HCT116 (cell line): ENCODE data around the gene PLD5. TPM values are rescaled to one million over a fixed set of nuclear protein-coding genes. Genes with fewer than 3 reads are reported as not detected.

ENCODE experiments used
- ATAC-seq: fragments of 200-7000 bp; cut with Tn5 transposase; 2 replicates; pipeline ENCODE4 v1.9.1; 2020; ENCODE audit warnings: mild to moderate bottlenecking, moderate library complexity
- BruUV-seq: library from RNA; stranded (reverse); fragments of 400-500 nt; replicated peaks from 2 replicates; lab custom pipeline; 2021; lab: Mats Ljungman, UMichigan
- CTCF ChIA-PET: fragments of 300-600 bp; sonication (Branson Sonifier 250); formaldehyde crosslinking; loops from one replicate; lab custom pipeline; 2021; ENCODE audit warnings: antibody characterized with exemption; lab: Charles Lee
- POLR2A ChIA-PET: fragments of 300-600, 350-600 bp; sonication (Branson Sonifier 250); formaldehyde crosslinking; loops from one replicate; lab custom pipeline; 2021; ENCODE audit warnings: antibody characterized with exemption; lab: Charles Lee
- RAD21 ChIA-PET, 2 experiments: fragments of 300-600 bp; sonication (Branson Sonifier 250); formaldehyde crosslinking; loops; one replicate each; lab custom pipeline; 2023; ENCODE audit warnings: low total read pairs in 2 of 2; ENCODE audit not compliant: uncharacterized antibody in 2 of 2, unreplicated experiment in 2 of 2, low non-redundant PET in 1 of 2; lab: Charles Lee
- DNase-seq: peaks from one replicate; pipeline ENCODE4 v3.0.0-alpha.2; 2010; ENCODE audit warnings: low read depth, low spot score
- H2AFZ ChIP-seq: fragments of 200-600 bp; shearing (Covaris generic), sonication (generic); 2 replicates; pipeline ENCODE4 v1.6.1; 2017; ENCODE audit warnings: low read depth, mixed run types, mixed read lengths, antibody characterized with exemption, low read length; ENCODE audit not compliant: poor library complexity, severe bottlenecking
- H3K27ac ChIP-seq: 2 replicates; pipeline ENCODE4 v1.5.1; 2012; ENCODE audit warnings: low read depth, low read length
- H3K27me3 ChIP-seq: fragments of 200-600 bp; sonication (generic); 2 replicates; pipeline ENCODE4 v1.6.1; 2016; ENCODE audit warnings: mixed run types, low read length, mixed read lengths; ENCODE audit not compliant: insufficient read depth
- H3K36me3 ChIP-seq, 2 experiments: fragments of 200-500 bp in 1 of 2; fragments of 200-600 bp in 1 of 2; sonication (Bioruptor generic) in 1 of 2; sonication (generic) in 1 of 2; 2 replicates each; pipeline versions ENCODE4 v1.5.1 to v1.6.1; 2014 to 2016; ENCODE audit warnings: low read length in 2 of 2, inconsistent platforms in 1 of 2, mixed read lengths in 1 of 2, mixed run types in 1 of 2; ENCODE audit not compliant: insufficient read depth in 2 of 2, control insufficient read depth in 1 of 2
- H3K4me1 ChIP-seq, 2 experiments: fragments of 200-600 bp in 1 of 2; sonication (generic) in 1 of 2; 2 replicates each; pipeline versions ENCODE4 v1.5.1 to v1.6.1; 2012 to 2017; ENCODE audit warnings: low read length in 2 of 2, inconsistent platforms in 1 of 2, mild to moderate bottlenecking in 1 of 2, mixed read lengths in 1 of 2, mixed run types in 1 of 2, moderate library complexity in 1 of 2; ENCODE audit not compliant: insufficient read depth in 2 of 2, control insufficient read depth in 1 of 2
- H3K4me2 ChIP-seq: fragments of 200-600 bp; sonication (generic); 2 replicates; pipeline ENCODE4 v1.6.1; 2017; ENCODE audit warnings: mixed run types, low read length, mixed read lengths
- H3K4me3 ChIP-seq, 2 experiments: fragments of 200-600 bp in 1 of 2; sonication (generic) in 1 of 2; replicated peaks in 1 of 2; 2 replicates each; pipeline ENCODE4 v1.5.1; 2011 to 2016; ENCODE audit warnings: low read length in 2 of 2, control low read depth in 1 of 2, low read depth in 1 of 2, mild to moderate bottlenecking in 1 of 2, mixed read lengths in 1 of 2, mixed run types in 1 of 2
- H3K79me2 ChIP-seq: fragments of 200-600 bp; sonication (generic); 2 replicates; pipeline ENCODE4 v1.6.1; 2017; ENCODE audit warnings: mild to moderate bottlenecking, mixed run types, low read length, moderate library complexity, mixed read lengths; ENCODE audit not compliant: insufficient read depth
- H3K9ac ChIP-seq: fragments of 200-600 bp; sonication (generic); 2 replicates; pipeline ENCODE4 v1.6.1; 2016; ENCODE audit warnings: low read length, mixed read lengths
- H3K9me2 ChIP-seq: fragments of 200-600 bp; sonication (generic), shearing (Covaris generic); 2 replicates; pipeline ENCODE4 v1.6.1; 2017; ENCODE audit warnings: mixed run types, mild to moderate bottlenecking, moderate library complexity; ENCODE audit not compliant: insufficient read depth
- H3K9me3 ChIP-seq, 2 experiments: fragments of 200-500 bp in 1 of 2; fragments of 200-600 bp in 1 of 2; sonication (Bioruptor generic) in 1 of 2; sonication (generic) in 1 of 2; 2 replicates each; pipeline ENCODE4 v1.6.1; 2014 to 2017; ENCODE audit warnings: low read length in 2 of 2, mixed read lengths in 2 of 2, inconsistent platforms in 1 of 2, low read depth in 1 of 2, mild to moderate bottlenecking in 1 of 2, mixed run types in 1 of 2, moderate library complexity in 1 of 2; ENCODE audit not compliant: control insufficient read depth in 1 of 2, insufficient read depth in 1 of 2
- H4K20me1 ChIP-seq: fragments of 200-600 bp; sonication (generic), shearing (Covaris generic); 2 replicates; pipeline ENCODE4 v1.6.1; 2017; ENCODE audit warnings: mixed run types, mild to moderate bottlenecking, moderate library complexity; ENCODE audit not compliant: insufficient read depth
- CEBPB ChIP-seq: IDR thresholded peaks from 2 replicates; pipeline ENCODE4 v1.6.1; 2012; ENCODE audit warnings: low read depth
- CTCF ChIP-seq, 3 experiments: fragments of 200-600 bp in 1 of 3; sonication (generic) in 1 of 3; IDR thresholded peaks in 2 of 3; conservative IDR thresholded peaks in 1 of 3; 2 replicates each; pipeline ENCODE4 v1.5.1; 2012 to 2017; ENCODE audit warnings: low read depth in 2 of 3, low read length in 2 of 3, antibody characterized with exemption in 1 of 3, borderline replicate concordance in 1 of 3, control low read depth in 1 of 3, mild to moderate bottlenecking in 1 of 3, mixed read lengths in 1 of 3, mixed run types in 1 of 3, moderate library complexity in 1 of 3; ENCODE audit not compliant: insufficient read depth in 1 of 3
- FOSL1 ChIP-seq: IDR thresholded peaks from 2 replicates; pipeline ENCODE4 v1.6.1; 2012; ENCODE audit warnings: low read depth
- JUND ChIP-seq: IDR thresholded peaks from 2 replicates; pipeline ENCODE4 v1.6.1; 2012
- MAX ChIP-seq: IDR thresholded peaks from 2 replicates; pipeline ENCODE4 v1.6.1; 2012
- POLR2A ChIP-seq: IDR thresholded peaks from 2 replicates; pipeline ENCODE4 v1.7.0; 2011; ENCODE audit warnings: borderline replicate concordance; ENCODE audit not compliant: insufficient read depth, insufficient read length; ENCODE audit errors: extremely low read depth
- RAD21 ChIP-seq: IDR thresholded peaks from 2 replicates; pipeline ENCODE4 v1.6.1; 2012; ENCODE audit warnings: low read depth, mild to moderate bottlenecking
- REST ChIP-seq: IDR thresholded peaks from 2 replicates; pipeline ENCODE4 v1.6.1; 2012; ENCODE audit warnings: low read depth
- SIN3A ChIP-seq: IDR thresholded peaks from 2 replicates; pipeline ENCODE4 v1.6.1; 2012; ENCODE audit warnings: low read depth
- SP1 ChIP-seq: IDR thresholded peaks from 2 replicates; pipeline ENCODE4 v1.6.1; 2012; ENCODE audit warnings: low read depth
- SRF ChIP-seq: IDR thresholded peaks from 2 replicates; pipeline ENCODE4 v1.6.1; 2012; ENCODE audit warnings: low read depth
- TCF7L2 ChIP-seq: IDR thresholded peaks from 2 replicates; pipeline ENCODE4 v1.7.0; 2011; ENCODE audit warnings: borderline replicate concordance, inconsistent platforms; ENCODE audit not compliant: insufficient read depth, insufficient read length; ENCODE audit errors: extremely low read depth
- YY1 ChIP-seq: IDR thresholded peaks from 2 replicates; pipeline ENCODE4 v1.6.1; 2011; ENCODE audit warnings: low read length, low read depth, moderate library complexity, mild to moderate bottlenecking; ENCODE audit not compliant: insufficient replicate concordance; ENCODE audit errors: extremely low read depth
- ZBTB33 ChIP-seq: IDR thresholded peaks from 2 replicates; pipeline ENCODE4 v1.6.1; 2011; ENCODE audit warnings: mild to moderate bottlenecking, low read length, moderate library complexity; ENCODE audit not compliant: insufficient replicate concordance; ENCODE audit errors: extremely low read depth
- ZFX ChIP-seq: fragments of 450-650 bp; IDR thresholded peaks from 2 replicates; pipeline ENCODE4 v1.6.1; 2017
- intact Hi-C: fragments of 100-400 bp; cut with micrococcal nuclease; formaldehyde crosslinking; loops from 2 replicates; pipeline ENCODE4 v1.10.0; 2022
- total RNA-seq: library from RNA; stranded (reverse); gene quantifications from one replicate; pipeline ENCODE4 v1.2.1, GENCODE V29; 2021; ENCODE audit not compliant: unreplicated experiment

The PLD5 gene
- total RNA-seq, 1 experiment from 2014 or later, result not detected

GRCh38 chr1:242245255-242245654 is 279.2 kb downstream of the PLD5 start:
- ATAC-seq (no peak), DNase-seq (no peak)
- Histone ChIP-seq H3K9me2 (no peaks in the 10 kb centered on the region), H3K27ac (no peak overlapping the region), H4K20me1 (no peaks in the 10 kb centered on the region), H3K4me1 (no peaks in the 10 kb centered on the region), H3K36me3 (no peaks in the 10 kb centered on the region), H2AFZ (no peak overlapping the region), H3K9ac (no peak overlapping the region), H3K4me2 (no peak overlapping the region), H3K4me3 (no peak overlapping the region), H3K9me3 (no peaks in the 10 kb centered on the region), H3K27me3 (0 out of 2 replicates have a peak, but pooled peaks cover 3% of the 10 kb centered on the region), H3K79me2 (no peaks in the 10 kb centered on the region)
- intact Hi-C loops, result no loop called here
- BruUV-seq, result no TSS peak
- no peak for TF ChIP-seq JUND
- no peak for TF ChIP-seq TCF7L2
- TF ChIP-seq YY1, result no peak
- no peak for TF ChIP-seq POLR2A
- TF ChIP-seq RAD21, result no peak
- no peak for TF ChIP-seq FOSL1
- no peak for TF ChIP-seq SRF
- no peak for TF ChIP-seq CTCF (IDR thresholded peaks at IDR 0.05 in 2 of 3, conservative IDR thresholded peaks at IDR 0.05 in 1 of 3; ENCODE audit: borderline replicate concordance in 1 of 3, insufficient read depth in 1 of 3, low read depth in 2 of 3, low read length in 2 of 3)
- TF ChIP-seq SIN3A, result no peak
- no peak for TF ChIP-seq SP1
- no peak for TF ChIP-seq REST
- no peak for TF ChIP-seq ZBTB33
- TF ChIP-seq CEBPB, result no peak
- no peak for TF ChIP-seq MAX
- no peak for TF ChIP-seq ZFX
- RAD21 ChIA-PET, result no interaction called here
- CTCF ChIA-PET, result no interaction called here
- POLR2A ChIA-PET, result no interaction called here
